ENCODE data around the gene WNT5B.

WNT5B gene

DNA sequence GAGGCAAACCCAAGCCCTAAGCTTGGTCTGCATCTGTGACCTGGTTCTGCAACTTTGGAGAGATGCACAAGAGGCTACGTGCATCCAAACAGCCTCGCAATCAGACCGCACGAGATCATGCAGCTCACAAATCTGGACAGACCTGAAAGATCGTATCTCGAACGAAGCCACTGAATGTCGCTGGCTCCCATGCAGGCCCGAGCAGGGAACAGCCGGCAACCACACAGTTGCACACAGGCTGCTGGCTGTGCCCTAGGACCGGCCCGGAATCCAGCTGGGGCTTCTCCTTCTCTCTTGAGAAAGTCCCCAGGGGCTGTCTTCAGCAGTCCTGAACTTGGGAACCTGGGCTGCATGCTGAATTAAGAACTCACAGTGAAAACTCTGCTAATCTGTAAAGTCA, 27.9 kb downstream of the WNT5B start:
- DNase-seq, result no peak

DNA sequence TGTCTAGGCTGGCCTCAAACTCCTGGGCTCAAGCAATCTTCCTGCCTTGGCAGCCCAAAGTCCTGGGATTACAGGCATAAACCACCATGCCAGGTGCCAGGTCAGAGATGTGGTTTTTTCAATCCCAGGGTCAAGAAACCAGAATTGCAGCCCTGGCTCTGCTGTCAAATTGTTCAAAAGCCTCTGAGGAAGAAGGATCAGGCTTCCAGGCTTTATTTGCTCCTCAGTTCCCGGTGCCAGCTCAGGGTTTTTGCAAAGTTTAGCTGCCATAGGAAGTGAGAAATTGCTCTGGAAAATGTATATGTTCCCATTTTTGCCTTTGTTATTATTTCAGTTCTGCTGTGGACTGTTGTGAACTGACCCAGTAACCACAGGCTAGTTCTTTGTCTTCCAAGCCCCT, 28.7 kb downstream of the WNT5B start:
- no peak for DNase-seq

DNA sequence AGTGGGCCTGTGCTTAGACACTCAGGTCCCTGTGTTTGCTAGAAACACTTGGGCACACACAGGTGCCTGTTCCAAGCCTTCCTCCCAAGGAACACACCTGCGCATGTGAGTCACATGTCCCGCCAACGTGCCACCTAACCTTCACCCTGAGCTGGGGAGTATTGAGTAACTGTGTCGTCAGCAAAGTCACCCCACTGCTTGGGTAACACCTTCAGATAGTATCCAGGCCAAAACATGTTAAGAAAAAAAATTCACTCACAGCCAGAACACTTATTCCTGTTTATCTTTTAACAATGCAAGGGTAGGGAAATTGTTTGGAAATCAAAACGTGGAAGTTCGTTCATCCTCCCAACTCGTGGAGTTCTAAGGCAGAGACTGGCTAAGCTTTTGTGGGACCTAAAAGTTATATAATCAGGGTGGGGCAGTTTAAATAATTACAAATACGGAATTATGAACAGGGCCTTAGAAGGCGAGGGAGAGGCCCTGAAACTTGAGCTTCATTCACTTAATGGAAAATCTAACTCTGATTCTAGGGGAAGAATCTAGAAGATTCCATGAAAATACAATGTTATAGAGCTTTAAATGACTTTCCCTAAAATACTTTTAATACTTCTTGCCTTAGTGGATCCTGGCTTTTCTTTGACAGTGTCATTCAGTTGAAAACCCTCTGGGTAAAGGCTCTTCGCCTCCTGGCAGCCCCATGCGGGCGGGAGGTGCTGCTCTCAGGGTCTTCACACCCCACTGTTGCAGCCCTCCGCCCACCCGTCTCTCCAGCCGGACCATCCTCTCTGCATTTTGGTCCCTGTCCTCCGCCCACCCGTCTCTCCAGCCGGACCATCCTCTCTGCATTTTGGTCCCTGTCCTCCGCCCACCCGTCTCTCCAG, 31.5 kb downstream of the WNT5B start:
- DNase-seq, result no peak

DNA sequence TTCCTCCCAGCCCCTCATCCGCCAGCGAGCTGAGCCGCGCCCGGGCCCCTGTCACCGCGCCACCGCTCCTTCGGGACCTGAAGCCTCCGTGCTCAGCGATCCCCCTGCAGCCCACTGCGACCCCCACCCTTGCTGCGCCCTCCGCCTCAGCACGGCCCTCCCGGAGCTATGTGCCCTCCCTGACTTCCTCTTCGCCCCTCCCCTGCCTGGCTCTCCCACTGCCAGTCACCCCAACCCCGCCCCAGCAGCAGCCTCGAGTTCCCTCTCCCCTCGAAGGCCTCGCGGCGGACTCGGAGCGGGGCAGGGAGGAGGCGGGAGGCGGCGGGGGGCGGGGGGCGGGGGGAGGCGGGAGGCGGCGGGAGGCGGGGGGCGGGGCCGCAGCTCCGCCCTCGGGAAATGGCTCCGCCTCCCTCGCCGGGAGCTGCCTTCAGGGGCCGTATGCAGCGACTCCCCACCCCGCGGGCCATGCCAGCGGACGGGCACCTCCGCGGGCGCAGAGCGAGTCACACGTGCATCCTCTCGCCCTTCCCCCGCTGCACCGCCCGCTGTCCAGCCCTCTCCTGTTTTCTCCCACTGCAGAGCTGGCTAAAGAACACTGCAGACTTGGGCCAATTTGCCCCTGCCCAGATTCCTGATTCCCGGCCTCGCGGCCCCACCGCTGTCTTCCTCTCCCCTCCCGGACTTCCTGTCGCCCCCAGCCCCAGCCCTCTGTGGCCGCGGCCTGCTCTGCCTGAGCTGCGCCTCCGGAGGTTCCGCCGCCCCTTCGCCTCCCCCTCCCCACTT, 32.7 kb downstream of the WNT5B start:
- peak; percentile 89 for DNase-seq

DNA sequence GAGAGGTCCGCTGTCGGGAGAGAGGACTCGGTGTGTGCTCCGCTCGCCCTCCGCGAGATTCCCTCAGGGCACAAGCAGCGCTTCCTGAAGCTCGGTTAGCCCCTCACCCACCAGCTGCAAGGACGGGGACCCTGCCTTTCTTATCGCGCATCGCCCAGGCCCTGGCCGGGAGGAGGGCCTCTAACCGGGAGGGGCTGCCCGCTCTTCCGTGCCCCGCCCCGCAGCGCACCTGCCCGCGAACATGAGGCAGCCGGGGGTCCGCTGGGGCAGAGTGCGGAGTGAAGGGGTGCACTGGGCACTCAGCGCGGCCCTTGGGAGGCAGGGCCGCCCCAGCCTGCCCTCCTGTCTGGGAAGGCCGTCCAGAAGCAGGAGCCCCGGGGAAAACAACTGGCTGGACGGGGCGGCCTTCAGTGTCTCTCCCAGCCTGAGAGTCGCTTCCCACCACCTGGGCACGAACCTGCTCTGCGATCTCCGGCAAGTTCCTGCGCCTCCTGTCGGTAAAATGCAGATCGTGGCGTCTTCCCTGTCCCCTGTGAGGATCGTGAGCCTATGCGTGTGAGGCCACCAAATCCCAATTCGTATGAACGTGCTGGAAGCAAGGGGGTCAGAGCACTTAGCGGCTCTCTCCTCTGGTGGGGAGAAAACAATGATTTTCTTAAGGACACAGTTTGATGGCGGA, 33.9 kb downstream of the WNT5B start:
- DNase-seq, result no peak

DNA sequence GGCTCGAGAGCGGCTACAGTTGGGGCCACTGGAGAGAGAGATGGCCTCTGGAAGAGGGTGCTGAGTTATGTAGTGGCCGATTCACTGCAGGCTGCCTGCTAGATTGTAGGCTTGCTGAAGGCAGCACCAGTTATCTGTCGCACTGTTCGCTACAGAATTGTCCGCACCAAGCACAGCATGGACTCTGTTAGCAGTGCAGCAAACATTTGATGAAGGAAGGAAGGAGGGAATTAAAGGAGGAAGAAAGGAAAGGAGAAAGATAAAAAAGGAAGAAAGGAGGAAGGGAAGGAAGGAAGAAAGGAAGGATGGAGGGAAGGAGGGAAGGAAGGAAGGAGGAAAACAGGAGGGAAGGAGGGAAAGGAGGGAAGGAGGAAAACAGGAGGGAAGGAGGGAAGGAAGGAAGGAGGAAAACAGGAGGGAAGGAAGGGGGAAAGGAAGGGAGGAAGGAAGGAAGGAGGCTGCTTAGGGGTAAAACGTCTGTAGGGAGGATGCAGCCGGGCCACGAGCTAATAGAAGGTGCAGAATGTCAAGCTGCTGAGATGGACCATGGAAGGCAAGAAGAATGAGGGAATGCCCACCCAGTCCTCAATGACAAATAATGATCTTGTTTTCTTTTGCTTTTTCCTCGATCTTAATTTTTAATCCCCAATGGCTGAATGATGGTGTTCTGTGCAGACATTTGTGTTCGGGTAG, 34.6 kb downstream of the WNT5B start:
- no peak for DNase-seq

DNA sequence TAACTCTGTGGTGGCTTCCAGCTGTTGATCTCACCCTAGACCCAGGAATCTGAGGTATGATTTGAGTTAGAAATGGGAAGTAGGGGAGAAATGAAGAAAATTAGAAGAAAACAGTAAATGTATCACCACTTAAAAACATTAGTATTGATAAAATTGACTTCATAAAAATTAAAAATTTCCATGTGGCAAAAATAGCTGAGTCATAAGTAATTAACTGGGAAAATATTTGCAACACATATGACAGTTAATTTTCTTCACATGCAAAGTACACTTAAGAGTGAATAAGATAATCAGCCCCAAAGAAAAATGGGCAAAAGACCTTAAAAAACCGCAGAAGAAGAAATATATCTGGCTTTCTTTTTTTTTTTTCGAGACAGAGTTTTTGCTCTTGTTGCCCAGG, 36.3 kb downstream of the WNT5B start:
- DNase-seq, result no peak

DNA sequence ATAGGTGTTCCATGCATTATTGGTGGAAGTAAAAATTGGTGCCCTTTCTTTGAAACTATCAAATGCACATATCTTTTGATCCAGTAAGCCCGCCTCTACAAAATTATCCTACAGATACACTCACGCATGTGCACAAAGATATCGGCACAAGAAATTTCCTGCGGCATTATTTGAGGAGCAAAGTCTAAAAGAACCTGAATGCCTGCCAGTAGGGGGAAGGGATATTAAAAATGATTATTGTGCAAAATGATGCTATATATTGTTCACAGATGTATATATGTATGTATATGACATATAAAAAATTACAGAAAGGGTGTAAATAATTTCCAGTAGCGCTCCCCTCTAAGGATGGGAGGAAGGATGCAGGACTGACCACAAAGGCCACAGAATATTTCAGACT, 37.2 kb downstream of the WNT5B start:
- DNase-seq, result no peak

DNA sequence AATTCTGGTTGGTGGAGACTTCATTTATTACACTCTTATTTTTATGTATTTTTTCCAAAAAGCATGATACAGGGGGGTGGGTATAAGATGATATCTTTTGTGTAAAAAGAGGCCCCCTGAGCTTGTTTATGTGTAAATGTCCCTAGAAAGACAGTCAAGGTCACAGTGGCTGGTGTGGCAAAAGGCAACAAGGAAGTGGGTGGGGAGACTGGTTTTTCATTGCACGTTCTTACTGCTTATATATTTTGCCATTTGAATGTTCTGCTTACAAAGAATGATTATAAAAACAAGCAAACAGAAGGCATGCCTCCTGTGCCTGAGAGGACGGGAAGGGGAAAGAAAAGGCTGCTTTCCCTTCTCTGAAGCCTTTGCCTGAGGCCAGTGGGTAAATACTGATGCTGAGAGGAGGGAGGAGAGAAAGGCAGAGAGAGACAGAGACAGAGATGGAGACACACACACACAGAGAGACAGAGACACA, 37.7 kb downstream of the WNT5B start:
- DNase-seq, result no peak

DNA sequence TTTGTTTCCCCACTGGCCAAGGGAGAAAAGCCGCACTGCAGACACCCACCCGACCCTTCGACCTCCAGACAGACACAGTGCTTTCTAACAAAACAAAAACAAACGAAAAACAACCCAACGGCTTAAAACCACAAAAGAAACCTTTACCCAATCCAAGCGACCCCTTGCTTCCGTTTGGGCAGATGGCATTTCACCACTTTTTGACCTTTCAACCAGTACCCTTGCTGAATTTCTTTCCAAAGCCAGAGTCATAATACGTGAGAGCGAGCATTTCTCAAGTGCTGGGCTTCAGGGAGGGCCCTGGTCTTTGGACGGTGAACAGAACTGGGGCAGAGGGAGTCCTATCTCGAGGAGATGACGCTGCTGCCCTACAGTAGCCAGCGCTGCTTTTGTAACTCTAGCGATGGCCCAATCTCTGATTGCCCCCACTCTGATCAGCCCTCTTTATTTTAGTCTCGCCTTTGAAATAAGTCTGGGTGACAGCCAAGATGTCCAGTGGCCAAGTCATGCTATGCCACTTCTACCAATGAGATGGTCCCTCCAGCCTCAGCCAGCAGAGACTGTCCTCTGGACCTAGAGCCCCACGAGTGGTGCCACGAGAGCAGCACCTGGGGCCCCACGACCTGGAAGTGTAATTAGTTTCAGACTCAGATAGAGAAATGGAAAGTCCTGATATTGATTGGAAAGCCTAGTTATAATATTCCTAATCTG, 40.0 kb downstream of the WNT5B start:
- no peak for DNase-seq

DNA sequence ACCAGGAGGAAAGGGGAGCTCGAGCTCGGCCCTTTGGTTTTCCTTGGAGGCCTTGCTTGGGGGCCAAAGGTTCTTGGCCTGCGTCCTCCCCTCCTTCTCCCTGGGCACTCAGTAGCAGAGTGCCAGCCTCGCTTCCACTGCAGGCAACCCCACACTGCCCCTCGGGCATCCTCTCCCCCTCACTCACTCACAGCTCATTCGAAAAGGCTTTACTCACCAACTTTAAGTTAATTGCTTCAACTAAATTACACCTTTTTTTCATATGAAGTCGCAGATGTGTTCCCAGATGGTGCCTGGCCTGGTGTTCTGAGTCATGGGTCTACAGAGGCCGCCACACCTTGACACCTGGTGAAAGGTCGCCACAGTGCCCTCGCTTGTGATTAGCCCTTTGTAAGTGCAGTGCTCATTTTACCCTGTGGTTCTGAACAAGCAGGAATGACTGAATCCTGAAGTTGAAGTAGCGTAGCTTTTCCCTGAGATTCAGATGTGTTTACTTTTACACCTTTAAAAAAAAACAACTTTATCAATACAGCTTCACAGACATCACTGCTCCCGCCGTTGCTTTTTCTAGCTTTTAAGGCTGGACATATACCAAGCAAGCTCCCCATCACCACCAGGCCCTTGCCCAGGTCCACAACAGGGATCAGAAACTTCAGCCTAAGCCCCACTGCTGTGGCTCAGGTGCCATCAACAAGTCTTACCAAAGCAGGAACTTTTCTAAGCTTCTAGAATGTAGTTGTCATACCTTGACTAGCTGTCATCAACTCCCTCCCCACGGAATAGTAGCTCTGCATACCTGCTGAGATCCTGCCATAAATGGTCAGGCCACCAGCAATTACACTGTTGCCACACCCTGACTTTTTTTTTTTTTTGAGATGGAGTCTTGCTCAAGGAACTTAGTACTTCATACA, 41.6 kb downstream of the WNT5B start:
- DNase-seq, result no peak

DNA sequence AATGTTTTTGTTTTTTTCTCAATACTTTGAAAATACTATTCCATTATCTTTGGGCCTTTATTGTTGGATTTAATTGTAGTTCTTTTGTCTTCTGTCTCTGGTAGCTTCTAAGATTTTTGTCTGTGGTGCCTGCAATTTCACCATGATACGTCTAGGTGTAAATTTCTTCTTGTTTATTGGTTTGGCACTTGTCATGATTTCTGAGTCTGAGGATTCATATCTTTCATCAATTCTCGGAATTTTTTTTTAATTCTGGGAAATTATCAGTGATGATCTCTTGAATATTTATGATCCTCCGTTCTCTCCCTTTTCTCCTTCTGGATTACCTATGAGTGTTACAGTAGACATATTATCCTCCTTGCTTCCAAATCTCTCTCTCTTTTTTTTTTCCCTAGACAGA, 47.0 kb downstream of the WNT5B start:
- DNase-seq, result no peak

DNA sequence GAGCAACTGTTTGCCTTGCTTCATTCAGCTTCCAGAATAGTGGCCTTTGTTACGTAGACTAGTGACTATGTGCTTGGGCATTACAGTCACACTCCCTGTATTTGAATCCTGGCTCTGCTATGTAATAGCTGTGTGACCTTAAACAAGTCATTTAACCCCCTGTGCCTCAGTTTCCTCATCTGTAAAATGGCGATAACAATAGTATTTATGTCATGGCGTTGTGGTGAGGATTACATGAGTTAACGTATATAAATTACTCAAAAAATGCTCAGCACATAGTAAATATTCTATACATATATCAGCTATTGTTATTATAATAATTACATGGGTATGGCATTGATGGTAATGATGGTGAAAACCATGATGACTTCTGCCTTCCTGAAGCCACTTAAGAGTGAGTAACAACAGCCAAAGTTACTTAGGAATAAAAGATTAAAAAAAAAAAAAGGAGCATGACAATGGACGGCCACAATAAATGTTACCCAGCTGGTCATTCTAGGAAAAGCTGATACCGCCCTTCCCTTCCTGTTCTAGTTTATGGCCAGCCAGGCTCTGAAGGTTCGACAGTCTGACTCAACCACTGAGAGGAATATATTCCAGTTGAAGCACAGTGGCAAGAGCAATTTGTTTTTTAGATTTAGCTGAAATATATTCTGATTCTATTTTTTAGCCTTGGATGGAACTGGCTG, 51.9 kb downstream of the WNT5B start:
- DNase-seq, result no peak

DNA sequence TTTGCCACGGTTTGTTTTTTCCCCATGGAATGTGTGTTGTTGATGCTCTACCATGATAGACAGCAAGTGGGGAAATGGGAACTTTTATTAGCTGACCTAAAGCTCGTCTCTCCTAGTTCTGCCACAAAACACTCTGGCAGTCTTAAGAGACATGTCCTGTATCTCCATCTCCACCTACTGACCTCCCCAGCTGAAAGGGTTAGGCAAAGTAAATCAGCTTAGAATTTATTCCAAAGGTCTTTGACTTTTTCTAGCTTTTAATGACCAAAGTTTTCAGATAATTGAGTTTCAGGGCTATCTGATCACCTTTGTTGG, 52.4 kb downstream of the WNT5B start:
- DNase-seq, result no peak

DNA sequence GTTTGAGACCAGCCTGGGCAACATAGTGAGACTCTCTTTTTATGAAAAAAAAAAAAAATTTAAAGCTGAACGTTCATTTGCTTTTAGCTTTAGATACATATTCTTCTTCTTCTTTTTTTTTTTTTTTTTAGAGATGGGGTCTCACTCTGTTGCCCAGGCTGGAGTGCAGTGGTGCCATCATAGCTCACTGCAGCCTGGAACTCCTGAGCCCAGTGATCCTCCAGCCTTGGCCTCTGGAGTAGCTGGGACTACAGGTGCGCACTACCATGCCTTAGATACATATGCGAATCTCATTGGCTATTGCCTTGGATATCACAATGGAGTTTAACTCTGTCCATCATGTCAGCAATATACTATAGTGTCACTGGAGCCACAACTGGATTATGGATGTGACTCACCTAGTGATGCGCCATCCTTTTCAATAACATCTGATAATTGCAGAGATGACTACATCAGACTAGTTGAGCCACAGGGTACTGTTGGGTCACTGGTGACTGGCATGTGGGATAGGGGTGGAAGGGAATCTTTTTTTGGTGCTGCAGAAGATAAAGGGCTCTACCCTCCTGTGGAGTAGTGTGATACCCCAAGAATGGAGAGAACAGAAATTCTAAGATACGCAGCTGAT, 59.2 kb downstream of the WNT5B start:
- DNase-seq, result no peak

DNA sequence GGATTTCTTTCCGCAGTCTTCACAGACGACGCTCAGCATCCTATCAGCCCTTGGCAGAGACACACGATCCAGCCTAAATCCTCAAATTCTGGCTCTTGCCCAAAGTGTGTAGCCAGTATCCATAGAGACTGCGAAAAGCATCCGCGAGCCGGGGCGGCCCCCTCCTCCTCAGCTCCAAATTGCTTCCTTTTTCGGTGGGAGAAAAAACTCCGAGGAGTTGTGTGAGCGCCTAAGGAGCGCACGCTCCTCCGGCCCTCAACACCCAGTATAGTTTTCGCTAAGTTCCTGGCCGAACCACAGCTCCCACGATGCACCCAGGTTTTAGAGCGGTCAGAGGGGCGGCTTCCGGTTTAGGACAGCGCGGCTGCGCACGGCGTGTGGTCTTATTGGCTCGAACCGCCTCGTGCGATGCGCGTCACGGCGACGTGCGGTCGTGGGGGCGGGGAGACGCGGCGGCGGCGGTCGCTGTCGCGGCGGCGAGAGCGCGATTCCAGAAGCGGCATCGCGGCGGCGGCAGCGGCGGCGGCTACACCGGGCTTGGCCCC, 61.6 kb downstream of the WNT5B start, which contains the start of gene ADIPOR2:
TSS of gene ADIPOR2 (plus strand) at position 493 of the 545 bp plus-strand sequence. CDS start 63,274 bp downstream, outside the sequence.
- DNase-seq, result peak; percentile 97

DNA sequence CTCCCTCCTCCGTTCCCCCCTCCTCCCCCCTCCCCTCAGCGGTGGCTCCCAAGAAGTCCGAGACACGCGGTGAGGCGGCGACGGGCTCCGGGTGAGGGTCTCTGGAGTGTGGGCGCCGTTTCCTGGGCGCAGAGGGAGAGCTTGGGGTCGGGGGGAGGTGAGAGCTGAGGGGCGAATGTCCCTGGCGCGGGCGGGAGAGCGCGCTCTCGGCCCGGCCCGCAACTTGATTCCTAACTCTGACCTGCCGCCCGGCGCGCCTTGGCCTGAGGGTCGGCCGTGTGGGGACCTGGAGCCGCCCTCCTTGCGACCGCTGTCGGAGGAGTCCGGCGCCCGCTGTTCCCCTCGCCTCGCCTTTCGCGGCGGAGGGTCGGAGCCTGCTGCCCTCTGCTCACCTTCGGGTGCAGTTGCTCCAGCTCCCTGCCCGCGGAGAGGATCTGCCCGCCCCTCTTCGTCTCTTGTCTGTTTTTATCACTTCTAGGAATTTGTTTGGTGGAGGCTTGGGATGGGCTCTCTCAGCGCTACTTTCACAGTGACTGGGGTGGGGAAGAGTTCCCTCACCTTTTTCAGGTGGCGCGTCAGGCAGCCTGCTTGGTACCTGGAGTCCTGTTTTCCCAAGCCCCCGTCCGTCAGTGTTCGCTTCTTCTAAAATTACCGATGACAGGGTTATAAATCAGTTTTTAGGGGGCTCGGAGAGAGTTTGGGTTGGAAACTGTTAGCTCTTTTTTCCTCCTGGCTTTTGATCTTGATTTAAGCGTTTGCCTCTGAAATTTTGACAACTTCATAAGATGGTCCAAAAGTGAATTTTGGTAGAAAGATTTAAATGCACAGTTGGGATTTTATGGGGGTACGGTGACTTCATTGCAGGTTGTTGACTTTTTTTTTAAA, 62.3 kb downstream of the WNT5B start:
- peak; percentile 34 for DNase-seq

DNA sequence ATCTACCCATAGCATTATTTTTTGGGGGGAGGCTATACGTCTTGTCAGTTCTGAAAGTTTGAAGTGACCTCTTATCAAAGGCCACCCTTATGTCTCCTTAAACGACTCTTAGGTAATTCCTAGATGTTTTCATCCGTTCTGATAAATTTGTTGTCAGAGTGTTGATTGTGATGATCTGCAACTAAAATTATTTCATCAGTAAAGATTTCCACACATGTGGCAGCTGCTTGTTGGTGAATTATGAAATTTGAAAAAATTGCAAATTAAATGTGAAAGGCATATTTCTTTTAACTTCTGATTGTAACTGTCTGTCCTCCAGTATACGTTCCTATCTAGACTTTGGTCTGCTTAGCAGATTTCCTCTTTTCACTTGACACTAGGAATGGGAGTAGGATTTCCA, 63.2 kb downstream of the WNT5B start:
- DNase-seq, result no peak
